Mononuclear cell (primary cell): ENCODE measurements around the gene CREM. TPM values are rescaled to one million over a fixed set of nuclear protein-coding genes. Genes with fewer than 3 reads are reported as not detected.

Source experiments
- H3K27me3 ChIP-seq: 2 replicates; pipeline ENCODE4 v1.6.0; 2011; ENCODE audit warnings: low read length, control low read depth; ENCODE audit not compliant: insufficient read depth
- H3K4me1 ChIP-seq: 2 replicates; pipeline ENCODE4 v1.5.1; 2011; ENCODE audit warnings: mild to moderate bottlenecking, low read length, control low read depth; ENCODE audit not compliant: insufficient read depth
- H3K4me3 ChIP-seq: 2 replicates; pipeline ENCODE4 v1.5.1; 2011; ENCODE audit warnings: mild to moderate bottlenecking, low read length, moderate library complexity
- H3K9me3 ChIP-seq: 2 replicates; pipeline ENCODE4 v1.5.1; 2011; ENCODE audit warnings: low read depth, mild to moderate bottlenecking, control low read depth, low read length
- total RNA-seq: library from RNA; depleted of rRNA; stranded (reverse); fragments of >200 nt; gene quantifications from one replicate; pipeline ENCODE4 v1.2.3, GENCODE V29; 2012

The CREM gene
- total RNA-seq, 1 donor: 37.9 TPM

DNA sequence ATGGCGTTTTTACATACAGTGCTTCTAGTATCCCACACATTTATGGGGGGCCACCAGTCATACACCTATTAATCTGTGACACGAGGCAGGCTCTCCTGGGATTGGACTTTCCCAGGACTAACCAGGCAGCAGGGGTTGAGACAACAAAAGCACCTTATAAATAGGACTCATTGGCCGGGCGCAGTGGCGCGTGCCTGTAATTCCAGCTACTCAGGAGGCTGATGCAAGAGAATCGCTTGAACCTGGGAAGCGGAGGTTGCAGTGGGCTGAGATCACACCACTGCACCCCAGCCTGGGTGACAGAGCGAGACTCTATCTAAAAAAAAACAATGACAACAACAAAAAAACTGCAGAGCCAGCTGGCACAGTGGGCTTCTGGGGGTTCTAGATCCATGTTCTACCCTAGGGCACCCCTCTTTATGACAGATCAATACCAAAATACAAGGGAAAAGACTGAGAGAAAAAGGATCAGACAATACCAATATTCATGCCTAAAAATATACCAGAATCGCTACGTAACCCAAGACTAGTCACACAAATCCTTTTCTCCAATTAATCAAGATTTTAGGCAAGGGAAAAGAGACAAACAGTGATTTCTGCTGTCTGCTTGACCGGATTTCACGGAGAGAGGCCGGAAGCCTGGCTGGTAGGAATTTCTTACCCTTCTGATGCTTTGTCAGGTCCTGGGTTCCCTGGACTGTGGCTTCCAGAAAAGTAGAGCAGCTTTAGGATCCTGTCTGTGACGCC lies 111.3 kb downstream of the CREM start:
- no peaks in the 10 kb centered on the region for H3K4me1 ChIP-seq
- no peaks in the 10 kb centered on the region for H3K9me3 ChIP-seq
- no peaks in the 10 kb centered on the region for H3K27me3 ChIP-seq
- no peak overlapping the region for H3K4me3 ChIP-seq

GRCh38 chr10:35244549-35244948 lies 117.9 kb downstream of the CREM start:
- Histone ChIP-seq H3K27me3 (no peaks in the 10 kb centered on the region), H3K9me3 (no peaks in the 10 kb centered on the region), H3K4me3 (no peak overlapping the region), H3K4me1 (no peaks in the 10 kb centered on the region)

GRCh38 chr10:35246770-35247343 lies 120.2 kb downstream of the CREM start:
- Histone ChIP-seq H3K9me3 (no peaks in the 10 kb centered on the region), H3K4me3 (no peak overlapping the region), H3K27me3 (no peaks in the 10 kb centered on the region), H3K4me1 (no peaks in the 10 kb centered on the region)

- H3K4me1 ChIP-seq: no peaks in the 10 kb centered on the region
- H3K4me3 ChIP-seq: no peak overlapping the region
- H3K9me3 ChIP-seq: no peaks in the 10 kb centered on the region
- H3K27me3 ChIP-seq: no peaks in the 10 kb centered on the region
Measured at GRCh38 chr10:35251373-35252100, 124.9 kb downstream of the CREM start.

DNA sequence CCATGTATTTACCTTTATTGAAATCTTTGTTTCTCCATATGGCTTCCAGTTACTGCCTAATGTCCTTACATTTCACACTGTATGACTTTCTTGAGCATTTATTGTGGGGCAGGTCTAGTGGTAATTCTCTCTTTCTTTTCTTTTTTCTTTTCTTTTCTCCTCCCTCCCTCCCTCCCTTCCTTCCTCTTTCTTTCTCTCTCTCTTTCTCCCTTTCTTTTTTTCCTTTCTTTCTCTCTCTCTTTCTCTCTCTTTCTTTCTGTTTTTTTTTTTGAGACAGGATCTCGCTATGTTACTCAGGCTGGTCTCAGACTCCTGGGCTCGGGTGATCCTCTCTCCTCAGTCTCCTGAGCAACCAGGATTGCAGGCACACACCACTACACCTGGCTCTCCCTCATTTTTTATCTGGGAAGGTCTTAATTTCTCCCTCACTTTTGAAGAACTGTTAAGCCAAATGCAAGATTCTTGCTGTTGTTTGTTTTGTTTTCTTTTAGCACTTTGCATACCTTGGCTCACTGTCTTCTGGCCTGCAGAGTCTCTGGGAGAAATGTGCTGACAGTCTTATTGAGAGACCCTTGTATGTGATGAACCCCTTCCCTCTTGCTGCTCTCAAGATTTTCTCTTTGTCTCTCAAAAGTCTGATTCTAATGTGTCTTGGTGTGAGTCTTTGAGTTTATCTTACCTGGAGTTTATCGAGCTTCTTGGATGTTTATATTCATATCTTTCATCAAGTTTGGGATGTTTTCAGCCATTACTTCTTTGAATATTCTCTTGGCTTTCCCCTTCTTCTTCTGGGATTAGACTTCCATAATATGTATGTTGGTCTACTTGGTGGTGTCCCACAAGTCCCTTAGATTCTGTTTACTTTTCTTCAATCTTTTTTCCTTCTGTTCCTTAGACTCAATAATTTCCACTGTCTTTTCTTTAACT lies 130.7 kb downstream of the CREM start:
- no peaks in the 10 kb centered on the region for H3K27me3 ChIP-seq
- H3K4me3 ChIP-seq: no peak overlapping the region
- no peaks in the 10 kb centered on the region for H3K4me1 ChIP-seq
- H3K9me3 ChIP-seq: peaks cover 4% of the 10 kb centered on the region

DNA sequence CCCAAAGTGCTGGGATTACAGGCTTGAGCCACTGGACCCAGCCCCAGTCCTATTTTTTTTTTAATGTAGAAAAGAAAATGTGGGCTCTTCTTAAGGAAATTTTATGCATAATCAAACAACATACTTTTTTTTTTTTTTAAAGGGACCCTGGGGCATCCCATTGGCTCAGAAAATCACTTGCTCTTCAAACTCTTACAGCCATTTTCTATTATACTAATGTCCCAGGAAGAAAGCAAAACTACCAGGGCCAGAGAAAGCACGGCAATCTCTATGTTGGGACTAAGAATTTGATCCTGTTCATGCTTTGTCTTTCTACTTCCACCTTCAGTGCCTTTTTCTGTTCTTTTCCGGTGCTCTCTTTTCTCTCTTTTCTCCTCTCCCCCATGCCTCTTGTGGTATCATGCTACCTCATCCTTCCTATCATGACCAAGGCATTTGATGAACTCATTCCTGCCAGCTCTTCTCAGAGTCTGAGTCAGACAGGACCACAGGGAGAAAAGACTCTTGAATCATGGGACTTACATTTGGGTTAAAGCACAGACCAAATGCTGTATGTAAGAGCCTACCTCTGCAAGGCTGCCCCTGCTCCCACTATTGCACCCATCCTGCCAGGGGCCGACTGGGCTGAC lies 133.2 kb downstream of the CREM start:
- no peaks in the 10 kb centered on the region for H3K4me1 ChIP-seq
- no peaks in the 10 kb centered on the region for H3K27me3 ChIP-seq
- H3K9me3 ChIP-seq: peaks cover 4% of the 10 kb centered on the region
- H3K4me3 ChIP-seq: no peak overlapping the region

DNA sequence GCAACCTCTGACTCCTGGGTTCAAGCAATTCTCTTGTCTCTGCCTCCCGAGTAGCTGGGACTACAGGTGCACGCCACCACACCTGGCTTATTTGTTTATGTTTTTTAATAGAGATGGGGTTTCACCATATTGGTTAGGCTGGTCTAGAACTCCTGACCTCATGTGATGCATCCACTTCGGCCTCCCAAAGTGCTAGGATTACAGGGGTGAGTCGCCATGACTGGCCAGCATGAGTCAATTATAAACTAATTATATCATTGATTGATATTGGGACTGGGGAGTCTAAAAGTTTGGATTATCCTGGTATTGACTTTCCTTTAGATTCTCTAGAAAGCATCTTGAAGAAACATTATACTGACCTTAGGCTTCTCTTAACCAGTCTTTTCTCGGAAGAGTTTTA lies 135.8 kb downstream of the CREM start:
- Histone ChIP-seq H3K4me1 (no peaks in the 10 kb centered on the region), H3K4me3 (no peak overlapping the region), H3K27me3 (no peaks in the 10 kb centered on the region), H3K9me3 (peaks cover 3% of the 10 kb centered on the region)

Other genes starting within 250 kb of the CREM start
- 28.4 TPM for gene CUL2, start 36.5 kb upstream of the CREM start, total RNA-seq
- 68.6 TPM for gene CCNY, start 209.7 kb downstream of the CREM start, total RNA-seq